Measurements from ENCODE around the gene CEMIP2. TPM values are rescaled to one million over a fixed set of nuclear protein-coding genes. Genes with fewer than 3 reads are reported as not detected.

The CEMIP2 gene
- total and polyA plus RNA-seq, 10 of the 15 experiments (the other 5 are each of a cell fraction or from before 2014, with no cell fraction given), result 0.50 to 19.2 (median 1.2) TPM

DNA sequence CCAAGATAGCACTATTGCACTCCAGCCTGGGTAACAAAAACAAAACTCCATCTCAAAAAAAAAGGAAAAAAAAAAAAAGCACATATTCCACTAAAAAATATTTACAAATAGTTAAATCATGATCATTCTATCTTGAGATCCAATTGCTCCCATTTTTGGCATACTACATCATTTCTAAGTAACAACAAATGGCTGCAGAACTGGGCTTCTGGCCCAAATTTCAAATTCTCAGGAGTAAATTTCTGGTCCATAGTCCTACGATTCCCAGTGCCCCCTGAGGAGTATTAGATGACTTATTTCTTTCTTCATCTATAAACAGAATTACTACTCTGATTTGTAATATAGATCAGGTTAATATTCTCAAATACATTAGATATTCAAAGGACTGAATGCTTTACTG lies 62.1 kb downstream of the CEMIP2 start:
- in situ Hi-C loops (cut with MboI), result no loop called here
- no TSS peak for BruUV-seq (replicated peaks)
- intact Hi-C loops (cut with micrococcal nuclease; ENCODE audit: unreplicated experiment), result no loop called here

DNA sequence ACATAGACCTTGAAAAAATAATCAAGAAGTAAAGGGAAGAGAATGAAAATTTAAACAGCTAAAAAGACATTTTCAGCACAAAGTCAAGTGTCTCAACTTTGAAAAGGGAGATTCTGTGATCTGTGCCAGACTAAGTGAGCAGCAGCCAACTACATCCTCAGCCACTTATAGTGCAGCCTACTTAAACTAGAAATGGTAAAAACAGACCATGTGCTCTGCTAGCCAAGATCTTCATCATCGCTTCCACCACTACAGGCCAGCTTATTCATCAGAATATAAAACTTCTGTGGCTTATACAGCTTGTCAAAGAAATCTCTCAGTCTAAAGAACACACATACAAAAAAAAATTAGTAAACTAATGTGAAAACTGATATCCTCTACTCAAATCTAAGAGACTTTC lies 63.5 kb downstream of the CEMIP2 start:
- DNase-seq (ENCODE audit: low read depth, low spot score) (no peak), ATAC-seq (no peak), FAIRE-seq (no peak)
- WGBS (ENCODE audit: insufficient coverage, insufficient replicate concordance, low lambda C conversion rate, missing lambda C conversion rate), result 85% methylated on average over 1 of the region's 1 CpG
- CTCF ChIA-PET, result interaction anchor here (1.0 to 2.9 kb wide), 2 partner anchors 11 to 100 kb away, joined by 3 to 10 read pairs; no protein-coding TSS in a partner anchor
- no peaks in the 10 kb centered on the region for H3K9me3 ChIP-seq (replicated peaks; ENCODE audit: control insufficient read depth, insufficient read depth, low read length)
- H3K79me2 ChIP-seq (ENCODE audit: control insufficient read depth, insufficient read depth, low read length), result no peaks in the 10 kb centered on the region
- no peaks in the 10 kb centered on the region for H4K20me1 ChIP-seq (ENCODE audit: control insufficient read depth, insufficient read depth)
- H3K27ac ChIP-seq (ENCODE audit: control insufficient read depth, insufficient read depth), result no peak overlapping the region
- no peak overlapping the region for H2AFZ ChIP-seq (ENCODE audit: control insufficient read depth, low read depth, low read length)
- H3K4me1 ChIP-seq (ENCODE audit: control insufficient read depth, insufficient read depth, low read length), result no peaks in the 10 kb centered on the region
- H3K9ac ChIP-seq (ENCODE audit: control insufficient read depth, insufficient read depth, low read length), result no peak overlapping the region
- no TSS peak for BruUV-seq (replicated peaks)
- intact Hi-C loops (cut with micrococcal nuclease; ENCODE audit: unreplicated experiment), result loop anchor here (5.0 kb wide), 1 partner anchor 63 kb away; the partner anchor contains the start of gene CEMIP2
- in situ Hi-C loops (cut with MboI), result loop anchor here (5.0 kb wide), 1 partner anchor 48 kb away; no protein-coding TSS in a partner anchor
- H3K4me3 ChIP-seq, result no peak overlapping the region
- H3K27me3 ChIP-seq (replicated peaks in 1 of 2; ENCODE audit: control insufficient read depth in 2 of 2, insufficient read depth in 2 of 2, low read length in 1 of 2), result no peaks in the 10 kb centered on the region
- SMC1A ChIA-PET (ENCODE audit: uncharacterized antibody, unreplicated experiment), result interaction anchor here (0.7 to 1.4 kb wide), 3 partner anchors 15 to 319 kb away, joined by 3 to 4 read pairs (median 3); no protein-coding TSS in a partner anchor
- H3K4me2 ChIP-seq (ENCODE audit: control insufficient read depth, insufficient read depth), result no peak overlapping the region
- no peaks in the 10 kb centered on the region for H3K36me3 ChIP-seq (ENCODE audit: control insufficient read depth in 2 of 2, insufficient read depth in 2 of 2, low read length in 1 of 2)
- RAD21 ChIA-PET (ENCODE audit: unreplicated experiment), result no interaction called here
- POLR2A ChIA-PET, result no interaction called here
- TF ChIP-seq POLR2A (IDR thresholded peaks at IDR 0.05; ENCODE audit: low read depth, low read length) (no peak), PAX8 (IDR thresholded peaks at IDR 0.05) (no peak), STAT3 (IDR thresholded peaks at IDR 0.05; ENCODE audit: low read depth, low read length) (no peak), SMARCA5 (IDR thresholded peaks at IDR 0.05) (no peak), SMAD5 (IDR thresholded peaks at IDR 0.05; ENCODE audit: low read depth) (no peak), ZSCAN29 (IDR thresholded peaks at IDR 0.05) (no peak), SP1 (IDR thresholded peaks at IDR 0.05; ENCODE audit: low read depth, low read length) (no peak), TCF12 (IDR thresholded peaks at IDR 0.05; ENCODE audit: low read depth, low read length) (no peak)
- TF ChIP-seq, protein P1, sequence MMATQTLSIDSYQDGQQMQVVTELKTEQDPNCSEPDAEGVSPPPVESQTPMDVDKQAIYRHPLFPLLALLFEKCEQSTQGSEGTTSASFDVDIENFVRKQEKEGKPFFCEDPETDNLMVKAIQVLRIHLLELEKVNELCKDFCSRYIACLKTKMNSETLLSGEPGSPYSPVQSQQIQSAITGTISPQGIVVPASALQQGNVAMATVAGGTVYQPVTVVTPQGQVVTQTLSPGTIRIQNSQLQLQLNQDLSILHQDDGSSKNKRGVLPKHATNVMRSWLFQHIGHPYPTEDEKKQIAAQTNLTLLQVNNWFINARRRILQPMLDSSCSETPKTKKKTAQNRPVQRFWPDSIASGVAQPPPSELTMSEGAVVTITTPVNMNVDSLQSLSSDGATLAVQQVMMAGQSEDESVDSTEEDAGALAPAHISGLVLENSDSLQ (IDR thresholded peaks at IDR 0.05), result no peak
- TF ChIP-seq, protein P2, sequence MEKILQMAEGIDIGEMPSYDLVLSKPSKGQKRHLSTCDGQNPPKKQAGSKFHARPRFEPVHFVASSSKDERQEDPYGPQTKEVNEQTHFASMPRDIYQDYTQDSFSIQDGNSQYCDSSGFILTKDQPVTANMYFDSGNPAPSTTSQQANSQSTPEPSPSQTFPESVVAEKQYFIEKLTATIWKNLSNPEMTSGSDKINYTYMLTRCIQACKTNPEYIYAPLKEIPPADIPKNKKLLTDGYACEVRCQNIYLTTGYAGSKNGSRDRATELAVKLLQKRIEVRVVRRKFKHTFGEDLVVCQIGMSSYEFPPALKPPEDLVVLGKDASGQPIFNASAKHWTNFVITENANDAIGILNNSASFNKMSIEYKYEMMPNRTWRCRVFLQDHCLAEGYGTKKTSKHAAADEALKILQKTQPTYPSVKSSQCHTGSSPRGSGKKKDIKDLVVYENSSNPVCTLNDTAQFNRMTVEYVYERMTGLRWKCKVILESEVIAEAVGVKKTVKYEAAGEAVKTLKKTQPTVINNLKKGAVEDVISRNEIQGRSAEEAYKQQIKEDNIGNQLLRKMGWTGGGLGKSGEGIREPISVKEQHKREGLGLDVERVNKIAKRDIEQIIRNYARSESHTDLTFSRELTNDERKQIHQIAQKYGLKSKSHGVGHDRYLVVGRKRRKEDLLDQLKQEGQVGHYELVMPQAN (conservative IDR thresholded peaks at IDR 0.05), result no peak

More for the DNA sequence above, 62.1 kb downstream of the CEMIP2 start:
- H3K9me3 ChIP-seq (replicated peaks; ENCODE audit: control insufficient read depth, insufficient read depth, low read length), result no peaks in the 10 kb centered on the region
- no peaks in the 10 kb centered on the region for H4K20me1 ChIP-seq (ENCODE audit: control insufficient read depth, insufficient read depth)
- CTCF ChIA-PET, result interaction anchor here (1.0 kb wide), 1 partner anchor 9 kb away, joined by 3 read pairs; no protein-coding TSS in a partner anchor
- POLR2A ChIA-PET, result no interaction called here
- WGBS (ENCODE audit: insufficient coverage, insufficient replicate concordance, low lambda C conversion rate, missing lambda C conversion rate), result 0% methylated on average over 1 of the region's 1 CpG
- no peaks in the 10 kb centered on the region for H3K79me2 ChIP-seq (ENCODE audit: control insufficient read depth, insufficient read depth, low read length)
- H3K27me3 ChIP-seq (replicated peaks in 1 of 2; ENCODE audit: control insufficient read depth in 2 of 2, insufficient read depth in 2 of 2, low read length in 1 of 2), result no peaks in the 10 kb centered on the region
- H3K4me1 ChIP-seq (ENCODE audit: control insufficient read depth, insufficient read depth, low read length), result no peaks in the 10 kb centered on the region
- RAD21 ChIA-PET (ENCODE audit: unreplicated experiment), result no interaction called here
- H2AFZ ChIP-seq (ENCODE audit: control insufficient read depth, low read depth, low read length), result no peak overlapping the region
- H3K27ac ChIP-seq (ENCODE audit: control insufficient read depth, insufficient read depth), result no peak overlapping the region
- H3K4me2 ChIP-seq (ENCODE audit: control insufficient read depth, insufficient read depth), result no peak overlapping the region
- FAIRE-seq (no peak), ATAC-seq (no peak), DNase-seq (ENCODE audit: low read depth, low spot score) (no peak)
- no peak overlapping the region for H3K9ac ChIP-seq (ENCODE audit: control insufficient read depth, insufficient read depth, low read length)
- no peak overlapping the region for H3K4me3 ChIP-seq
- SMC1A ChIA-PET (ENCODE audit: uncharacterized antibody, unreplicated experiment), result interaction anchor here (3.1 kb wide), 1 partner anchor 11 kb away, joined by 9 read pairs; no protein-coding TSS in a partner anchor
- H3K36me3 ChIP-seq (ENCODE audit: control insufficient read depth in 2 of 2, insufficient read depth in 2 of 2, low read length in 1 of 2), result no peaks in the 10 kb centered on the region
- TF ChIP-seq EED (IDR thresholded peaks at IDR 0.05; ENCODE audit: low read depth) (no peak), ZNF274 (IDR thresholded peaks at IDR 0.05; ENCODE audit: insufficient read depth, insufficient read length) (no peak), NFXL1 (IDR thresholded peaks at IDR 0.05; ENCODE audit: borderline replicate concordance) (no peak), ESRRA (IDR thresholded peaks at IDR 0.05; ENCODE audit: low read length) (no peak), SRF (IDR thresholded peaks at IDR 0.05; ENCODE audit: low read depth in 2 of 2, low read length in 2 of 2) (no peak), RBBP5 (conservative IDR thresholded peaks at IDR 0.05) (no peak), CHD2 (IDR thresholded peaks at IDR 0.05; ENCODE audit: borderline replicate concordance, low read depth, low read length) (no peak), SREBF2 (IDR thresholded peaks at IDR 0.05; ENCODE audit: low read length) (no peak), TAF1 (IDR thresholded peaks at IDR 0.05; ENCODE audit: borderline replicate concordance, low read depth, low read length) (no peak), NR2C1 (IDR thresholded peaks at IDR 0.05) (no peak), ASH2L (IDR thresholded peaks at IDR 0.05; ENCODE audit: borderline replicate concordance, low read depth) (no peak)
- TF ChIP-seq, protein P3, sequence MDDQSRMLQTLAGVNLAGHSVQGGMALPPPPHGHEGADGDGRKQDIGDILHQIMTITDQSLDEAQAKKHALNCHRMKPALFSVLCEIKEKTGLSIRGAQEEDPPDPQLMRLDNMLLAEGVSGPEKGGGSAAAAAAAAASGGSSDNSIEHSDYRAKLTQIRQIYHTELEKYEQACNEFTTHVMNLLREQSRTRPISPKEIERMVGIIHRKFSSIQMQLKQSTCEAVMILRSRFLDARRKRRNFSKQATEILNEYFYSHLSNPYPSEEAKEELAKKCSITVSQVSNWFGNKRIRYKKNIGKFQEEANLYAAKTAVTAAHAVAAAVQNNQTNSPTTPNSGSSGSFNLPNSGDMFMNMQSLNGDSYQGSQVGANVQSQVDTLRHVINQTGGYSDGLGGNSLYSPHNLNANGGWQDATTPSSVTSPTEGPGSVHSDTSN (IDR thresholded peaks at IDR 0.05; ENCODE audit: insufficient replicate concordance, low read depth, low read length), result no peak

Data from GM12878 (cell line).